H1 (cell line): ENCODE measurements around the gene MACROD1. TPM values are rescaled to one million over a fixed set of nuclear protein-coding genes. Genes with fewer than 3 reads are reported as not detected.

ENCODE experiments used
- CTCF ChIA-PET: fragments of 300-600 bp; sonication (Branson Sonifier 250); formaldehyde crosslinking; loops from one replicate; lab custom pipeline; 2021; ENCODE audit not compliant: partially characterized antibody; lab: Charles Lee
- POLR2A ChIA-PET: fragments of 300-600 bp; sonication (Branson Sonifier 250); formaldehyde crosslinking; loops from one replicate; lab custom pipeline; 2021; ENCODE audit warnings: inconsistent platforms; ENCODE audit not compliant: partially characterized antibody; lab: Charles Lee
- DNase-seq, 2 experiments: peaks; one replicate each; pipeline versions ENCODE4 v3.0.0 to v3.0.0-alpha.2; 2010 to 2022; ENCODE audit warnings: low spot score in 2 of 2, low read depth in 1 of 2, mixed read lengths in 1 of 2
- FAIRE-seq: peaks from 2 replicates; lab custom pipeline; 2011; peaks lifted over from hg19 to GRCh38; lab: Jason Lieb, UNC
- H2AFZ ChIP-seq: 2 replicates; pipeline ENCODE4 v1.8.1; 2012; ENCODE audit warnings: low read length, inconsistent platforms
- H2AK5ac ChIP-seq: 2 replicates; pipeline ENCODE4 v1.6.1; 2013; ENCODE audit warnings: low read depth, low read length
- H2BK120ac ChIP-seq: replicated peaks from 2 replicates; pipeline ENCODE3; 2013; ENCODE audit warnings: low read depth, low read length, inconsistent platforms
- H2BK12ac ChIP-seq: 2 replicates; pipeline ENCODE4 v1.6.1; 2013; ENCODE audit warnings: low read depth, low read length
- H2BK15ac ChIP-seq: 2 replicates; pipeline ENCODE4 v1.6.1; 2013; ENCODE audit warnings: low read length
- H2BK20ac ChIP-seq: 2 replicates; pipeline ENCODE4 v1.6.1; 2013; ENCODE audit warnings: low read length
- H2BK5ac ChIP-seq: 2 replicates; pipeline ENCODE4 v1.6.1; 2013; ENCODE audit warnings: low read depth, low read length
- H3K14ac ChIP-seq: 2 replicates; pipeline ENCODE4 v1.6.1; 2013; ENCODE audit warnings: inconsistent platforms; ENCODE audit not compliant: insufficient read length
- H3K18ac ChIP-seq: 2 replicates; pipeline ENCODE4 v1.6.1; 2013; ENCODE audit warnings: low read length; ENCODE audit errors: extremely low read depth
- H3K23ac ChIP-seq: 2 replicates; pipeline ENCODE4 v1.6.1; 2013; ENCODE audit warnings: inconsistent platforms; ENCODE audit not compliant: insufficient read length
- H3K23me2 ChIP-seq: 2 replicates; pipeline ENCODE4 v1.6.1; 2013; ENCODE audit warnings: low read depth, low read length
- H3K27ac ChIP-seq: 2 replicates; pipeline ENCODE4 v1.6.1; 2011; ENCODE audit warnings: low read depth, low read length, inconsistent platforms
- H3K27me3 ChIP-seq, 4 experiments: replicated peaks in 1 of 4; 1 replicate in 1 of 4; 2 replicates in 3 of 4; pipeline versions ENCODE4 v1.6.1 to v1.8.1; 2011 to 2013; ENCODE audit warnings: low read length in 3 of 4, mild to moderate bottlenecking in 3 of 4, inconsistent platforms in 2 of 4, mixed read lengths in 2 of 4, moderate library complexity in 1 of 4; ENCODE audit not compliant: control insufficient read depth in 3 of 4, insufficient read depth in 3 of 4; ENCODE audit errors: extremely low read depth in 1 of 4
- H3K36me3 ChIP-seq, 4 experiments: 2 replicates each; pipeline versions ENCODE4 v1.6.1 to v1.8.1; 2011 to 2013; ENCODE audit warnings: mild to moderate bottlenecking in 4 of 4, low read length in 3 of 4, moderate library complexity in 2 of 4, control low read depth in 1 of 4, inconsistent platforms in 1 of 4; ENCODE audit not compliant: insufficient read depth in 4 of 4, control insufficient read depth in 2 of 4
- H3K4ac ChIP-seq: replicated peaks from 2 replicates; pipeline ENCODE3; 2013; ENCODE audit warnings: low read length, low read depth, mixed read lengths, inconsistent platforms; ENCODE audit not compliant: insufficient read length
- H3K4me1 ChIP-seq, 4 experiments: replicated peaks in 1 of 4; 1 replicate in 1 of 4; 2 replicates in 3 of 4; pipeline versions ENCODE4 v1.6.1 to v1.8.1; 2011 to 2013; ENCODE audit warnings: low read length in 3 of 4, inconsistent platforms in 2 of 4, mixed read lengths in 1 of 4; ENCODE audit not compliant: insufficient read depth in 4 of 4, control insufficient read depth in 3 of 4
- H3K4me2 ChIP-seq, 2 experiments: 2 replicates each; pipeline versions ENCODE4 v1.6.1 to v1.8.1; 2011 to 2013; ENCODE audit warnings: low read depth in 2 of 2, low read length in 2 of 2, control low read depth in 1 of 2, inconsistent platforms in 1 of 2, mild to moderate bottlenecking in 1 of 2; ENCODE audit not compliant: insufficient read depth in 1 of 2
- H3K4me3 ChIP-seq, 4 experiments: fragments of 200-600, 300-600 bp in 1 of 4; sonication (generic), shearing (Covaris generic), sonication (Bioruptor Twin) in 1 of 4; 2 replicates each; pipeline versions ENCODE4 v1.5.1 to v1.8.1; 2011 to 2016; ENCODE audit warnings: low read length in 4 of 4, low read depth in 3 of 4, control low read depth in 2 of 4, inconsistent platforms in 2 of 4, mild to moderate bottlenecking in 2 of 4, mixed read lengths in 1 of 4, moderate library complexity in 1 of 4; ENCODE audit not compliant: insufficient read depth in 2 of 4; ENCODE audit errors: extremely low read depth in 1 of 4
- H3K56ac ChIP-seq: replicated peaks from 2 replicates; pipeline ENCODE3; 2013; ENCODE audit warnings: low read depth, mild to moderate bottlenecking, mixed read lengths, low read length, inconsistent platforms; ENCODE audit not compliant: insufficient read length
- H3K79me1 ChIP-seq: 2 replicates; pipeline ENCODE4 v1.6.1; 2013; ENCODE audit warnings: low read depth, low read length, control low read depth
- H3K79me2 ChIP-seq, 2 experiments: 2 replicates each; pipeline versions ENCODE4 v1.6.1 to v1.8.1; 2012 to 2013; ENCODE audit warnings: low read length in 2 of 2, mild to moderate bottlenecking in 2 of 2, inconsistent platforms in 1 of 2; ENCODE audit not compliant: insufficient read depth in 2 of 2, control insufficient read depth in 1 of 2
- H3K9ac ChIP-seq, 4 experiments: replicated peaks in 1 of 4; 1 replicate in 1 of 4; 2 replicates in 3 of 4; pipeline versions ENCODE4 v1.6.1 to v1.8.1; 2011 to 2013; ENCODE audit warnings: low read depth in 3 of 4, low read length in 3 of 4, control low read depth in 2 of 4, mild to moderate bottlenecking in 2 of 4, moderate library complexity in 2 of 4, inconsistent platforms in 1 of 4; ENCODE audit errors: extremely low read depth in 1 of 4
- H3K9me3 ChIP-seq, 2 experiments: 2 replicates each; pipeline versions ENCODE4 v1.6.1 to v1.8.1; 2012 to 2013; ENCODE audit warnings: mild to moderate bottlenecking in 2 of 2, moderate library complexity in 2 of 2, control low read depth in 1 of 2, inconsistent platforms in 1 of 2, low read depth in 1 of 2, low read length in 1 of 2, mixed read lengths in 1 of 2; ENCODE audit not compliant: insufficient read depth in 2 of 2
- H4K20me1 ChIP-seq, 2 experiments: replicated peaks in 1 of 2; 2 replicates each; pipeline versions ENCODE3 to v1.8.1; 2011 to 2013; ENCODE audit warnings: inconsistent platforms in 2 of 2, low read length in 2 of 2, mild to moderate bottlenecking in 1 of 2; ENCODE audit not compliant: insufficient read depth in 2 of 2, control insufficient read depth in 1 of 2
- H4K5ac ChIP-seq: 2 replicates; pipeline ENCODE4 v1.6.1; 2013; ENCODE audit warnings: low read length, low read depth, mixed read lengths, inconsistent platforms; ENCODE audit not compliant: insufficient read length
- H4K8ac ChIP-seq: 2 replicates; pipeline ENCODE4 v1.8.0; 2013; ENCODE audit warnings: mild to moderate bottlenecking, moderate library complexity, low read length, inconsistent platforms; ENCODE audit not compliant: insufficient read depth; ENCODE audit errors: extremely low read depth
- H4K91ac ChIP-seq: replicated peaks from 2 replicates; pipeline ENCODE3; 2013; ENCODE audit warnings: low read length, mixed read lengths, inconsistent platforms; ENCODE audit not compliant: insufficient read length
- ATF2 ChIP-seq: IDR thresholded peaks from 2 replicates; pipeline ENCODE4 v1.6.1; 2012; ENCODE audit warnings: low read length, inconsistent platforms
- BACH1 ChIP-seq: IDR thresholded peaks from 2 replicates; pipeline ENCODE4 v1.6.1; 2012; ENCODE audit warnings: low read length, improper control_type of control experiment
- BCL11A ChIP-seq, 2 experiments: IDR thresholded peaks; one replicate each; pipeline ENCODE4 v1.6.1; 2011; ENCODE audit warnings: low read depth in 2 of 2, low read length in 2 of 2, mild to moderate bottlenecking in 2 of 2
- CEBPB ChIP-seq: IDR thresholded peaks from 2 replicates; pipeline ENCODE4 v1.6.1; 2012; ENCODE audit warnings: low read depth, low read length
- KDM4A ChIP-seq: IDR thresholded peaks from one replicate; pipeline ENCODE4 v1.7.1; 2012; ENCODE audit warnings: low read depth, mild to moderate bottlenecking, moderate library complexity, low read length, inconsistent platforms; ENCODE audit not compliant: severe bottlenecking
- MAX ChIP-seq: IDR thresholded peaks from 2 replicates; pipeline ENCODE4 v1.6.1; 2012; ENCODE audit warnings: inconsistent platforms
- PHF8 ChIP-seq: fragments of 200-600 bp; sonication (generic); conservative IDR thresholded peaks from 2 replicates; pipeline ENCODE4 v1.7.1; 2012; ENCODE audit warnings: low read depth, mild to moderate bottlenecking, inconsistent platforms, low read length, moderate library complexity
- POLR2A ChIP-seq, 2 experiments: IDR thresholded peaks; 1 replicate in 1 of 2; 2 replicates in 1 of 2; pipeline ENCODE4 v1.6.1; 2011; ENCODE audit warnings: low read depth in 2 of 2, low read length in 2 of 2, mild to moderate bottlenecking in 2 of 2; ENCODE audit errors: control extremely low read depth in 1 of 2
- SAP30 ChIP-seq: fragments of 300-600 bp; sonication (generic); IDR thresholded peaks from 2 replicates; pipeline ENCODE4 v1.7.1; 2012; ENCODE audit warnings: low read length, moderate library complexity, mild to moderate bottlenecking, inconsistent platforms; ENCODE audit not compliant: insufficient read depth, insufficient replicate concordance
- SIRT6 ChIP-seq: IDR thresholded peaks from one replicate; pipeline ENCODE4 v1.7.1; 2012; ENCODE audit warnings: low read length, inconsistent platforms
- TAF7 ChIP-seq: optimal IDR thresholded peaks from 2 replicates; pipeline ENCODE3; 2011; ENCODE audit warnings: low read depth, mild to moderate bottlenecking, inconsistent platforms, low read length, moderate library complexity, borderline replicate concordance
- TCF12 ChIP-seq: IDR thresholded peaks from 2 replicates; pipeline ENCODE4 v1.6.1; 2011; ENCODE audit warnings: low read depth, mild to moderate bottlenecking, low read length
- YY1 ChIP-seq: IDR thresholded peaks from 2 replicates; pipeline ENCODE4 v1.6.1; 2011; ENCODE audit warnings: low read depth, mild to moderate bottlenecking, low read length
- WGBS, 2 experiments: shearing (Covaris generic) in 1 of 2; methylation state at CpG; one replicate each; pipeline versions ENCODE4 v1.1.6 to v1.1.7; 2013 to 2015; ENCODE audit warnings: low lambda C conversion rate in 2 of 2, mixed read lengths in 2 of 2, inconsistent platforms in 1 of 2, low coverage in 1 of 2, missing lambda C conversion rate in 1 of 2; ENCODE audit not compliant: insufficient replicate concordance in 2 of 2, insufficient coverage in 1 of 2, insufficient read length in 1 of 2; ENCODE audit errors: extremely low coverage in 1 of 2, missing lambda C conversion rate in 1 of 2; 5-methylcytosine and 5-hydroxymethylcytosine counted together
- polyA plus RNA-seq, 7 experiments: library from polyadenylated mRNA; depleted of rRNA in 3 of 7; stranded (reverse) in 5 of 7; unstranded in 2 of 7; fragments of >200 nt in 5 of 7; fragments of 200-250 nt in 2 of 7; gene quantifications; 1 replicate in 5 of 7; 2 replicates in 1 of 7; 4 replicates in 1 of 7; pipeline versions ENCODE4 v1.2.1 to v1.2.3, GENCODE V29; 2011 to 2013; ENCODE audit warnings: missing spikeins in 2 of 7, mixed read lengths in 2 of 7
- total RNA-seq: library from RNA; stranded (reverse); fragmentation: NEBNext Ultra II Directional; extraction: Animal tissue kit (Norgen Biotek cat#: 25700); gene quantifications from 2 replicates; pipeline ENCODE4 v1.2.1, GENCODE V29; 2021

Gene MACROD1
- total and polyA plus RNA-seq, 2 of the 8 experiments (the other 6 are each of a cell fraction or from before 2014, with no cell fraction given), result 19.5 to 34.1 TPM

GRCh38 chr11:64170419-64170818 lies 4.5 kb upstream of the MACROD1 start:
- 100% methylated on average over 2 of the region's 4 CpGs; no CpG with 5 or more reads in 1 of the 2 experiments for WGBS, 2 experiments
- H3K9me3 ChIP-seq, result peaks cover 8 to 9% of the 10 kb centered on the region in 2 experiments; a peak in 2 of 4 replicates
- TF ChIP-seq CEBPB (no peak), PHF8 (no peak), BCL11A (IDR thresholded peaks at IDR 0.05; ENCODE audit: low read depth in 2 of 2, low read length in 2 of 2) (no peak), TCF12 (no peak), SAP30 (no peak), TAF7 (no peak), POLR2A (IDR thresholded peaks at IDR 0.05; ENCODE audit: control extremely low read depth in 1 of 2, low read depth in 2 of 2, low read length in 2 of 2) (no peak), MAX (no peak), KDM4A (no peak), SIRT6 (no peak), ATF2 (no peak), BACH1 (no peak), YY1 (no peak)

More at GRCh38 chr11:64170419-64170818, 4.5 kb upstream of the MACROD1 start:
- Histone ChIP-seq H4K5ac (no peak overlapping the region), H3K23me2 (peaks cover 10% of the 10 kb centered on the region; the same call in 1 of the 2 replicates), H2BK5ac (no peak overlapping the region), H3K4me1 (no peaks in the 10 kb centered on the region), H3K9ac (no peak overlapping the region), H2AK5ac (no peak overlapping the region), H2BK20ac (no peak overlapping the region), H4K91ac (no peak overlapping the region), H3K4me2 (no peak overlapping the region), H4K20me1 (no peaks in the 10 kb centered on the region), H3K27me3 (peaks cover 0 to 3% (median 0%) of the 10 kb centered on the region in 4 experiments; a peak in 2 of 7 replicates), H3K14ac (no peak overlapping the region), H2BK15ac (no peak overlapping the region), H3K36me3 (no peaks in the 10 kb centered on the region), H3K18ac (no peak overlapping the region), H3K56ac (no peak overlapping the region), H2BK120ac (no peak overlapping the region), H3K4me3 (no peak overlapping the region), H3K23ac (no peak overlapping the region), H3K4ac (no peak overlapping the region), H2AFZ (no peak overlapping the region), H3K27ac (no peak overlapping the region), H2BK12ac (no peak overlapping the region), H4K8ac (no peak overlapping the region), H3K79me1 (no peaks in the 10 kb centered on the region), H3K79me2 (no peaks in the 10 kb centered on the region)
- no peak for DNase-seq
- ChIA-PET POLR2A (interaction anchor here (0.6 to 1.9 kb wide), 3 partner anchors 10 to 94 kb away, joined by 4 to 25 read pairs (median 5); partner anchors contain the start of gene STIP1), CTCF (interaction anchor here (1.0 kb wide), 1 partner anchor 9 kb away, joined by 4 read pairs; no protein-coding TSS in a partner anchor)
- FAIRE-seq, result no peak
